Mesodermal cell (in vitro differentiated cells): ENCODE measurements around the gene GPR82.

Experiments used
- H3K27ac ChIP-seq: 2 replicates; pipeline ENCODE4 v1.7.0; 2013; ENCODE audit warnings: mild to moderate bottlenecking, low read depth, low read length, moderate library complexity; ENCODE audit not compliant: severe bottlenecking
- H3K36me3 ChIP-seq: 2 replicates; pipeline ENCODE4 v1.7.1; 2013; ENCODE audit warnings: mild to moderate bottlenecking, low read length, moderate library complexity; ENCODE audit not compliant: control insufficient read depth, insufficient read depth
- H3K4me1 ChIP-seq: one replicate; pipeline ENCODE4 v1.7.1; 2013; ENCODE audit warnings: mild to moderate bottlenecking, low read length; ENCODE audit not compliant: insufficient read depth, control insufficient read depth, poor library complexity, severe bottlenecking
- H3K4me3 ChIP-seq: 2 replicates; pipeline ENCODE4 v1.7.0; 2013; ENCODE audit warnings: low read length, control low read depth, mild to moderate bottlenecking; ENCODE audit not compliant: insufficient read depth, poor library complexity, severe bottlenecking; ENCODE audit errors: extremely low read depth
- H3K9me3 ChIP-seq: 2 replicates; pipeline ENCODE4 v1.7.1; 2013; ENCODE audit warnings: mild to moderate bottlenecking, low read length, moderate library complexity; ENCODE audit not compliant: control insufficient read depth
- WGBS, 2 experiments: methylation state at CpG; one replicate each; pipeline ENCODE4 v1.1.5; 2013; ENCODE audit warnings: missing lambda C conversion rate in 2 of 2; ENCODE audit not compliant: insufficient coverage in 2 of 2; 5-methylcytosine and 5-hydroxymethylcytosine counted together

The GPR82 gene

GRCh38 chrX:41739871-41740270 lies 15.9 kb downstream of the GPR82 start:
- Histone ChIP-seq H3K27ac (no peak overlapping the region), H3K4me3 (no peak overlapping the region), H3K9me3 (no peaks in the 10 kb centered on the region), H3K36me3 (peaks cover 12% of the 10 kb centered on the region), H3K4me1 (no peaks in the 10 kb centered on the region)
- WGBS, 2 experiments: no CpG with 5 or more reads among the region's 1 CpG

DNA sequence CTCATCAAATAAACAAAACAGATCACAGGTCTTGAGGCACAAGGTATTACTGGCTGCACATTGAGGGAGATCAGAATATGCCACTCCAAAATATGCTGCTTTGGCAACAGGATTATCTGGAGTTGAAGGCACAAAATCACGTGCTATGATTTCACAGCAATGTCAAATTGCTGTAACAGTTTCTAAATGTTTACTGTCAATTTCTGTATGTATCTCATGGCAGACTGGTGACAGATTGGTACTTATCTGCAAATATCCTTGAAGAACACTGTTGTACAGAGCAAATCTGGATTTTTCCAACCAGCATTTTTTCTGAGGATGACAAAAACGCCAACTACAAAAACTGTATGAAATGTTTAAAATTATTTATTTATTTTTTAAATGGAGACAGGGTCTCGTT lies 26.7 kb downstream of the GPR82 start:
- 100% methylated on average over 1 of the region's 3 CpGs; no CpG with 5 or more reads in 1 of the 2 experiments for WGBS, 2 experiments
- Histone ChIP-seq H3K9me3 (no peaks in the 10 kb centered on the region), H3K36me3 (peaks cover 3% of the 10 kb centered on the region), H3K4me3 (no peak overlapping the region), H3K4me1 (no peaks in the 10 kb centered on the region), H3K27ac (no peak overlapping the region)

DNA sequence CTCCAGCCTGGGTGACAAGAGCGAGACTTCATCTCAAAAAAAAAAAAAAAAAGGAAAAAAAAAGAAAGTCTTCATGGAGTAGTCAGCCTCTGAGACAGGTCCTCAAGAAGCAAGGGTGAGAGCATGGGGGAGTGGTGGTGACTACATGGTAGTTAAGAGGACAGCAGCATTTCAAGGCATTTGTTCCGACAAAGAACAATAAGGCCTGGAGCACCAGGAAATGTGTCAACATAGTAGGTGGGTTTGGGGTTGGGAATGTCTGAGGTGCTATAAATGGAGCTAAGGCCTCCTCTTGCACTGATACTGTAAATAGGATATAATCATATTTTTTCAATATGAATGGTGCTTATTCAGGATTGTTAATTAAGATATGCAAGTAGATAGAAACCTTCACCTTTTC lies 34.4 kb downstream of the GPR82 start:
- H3K27ac ChIP-seq: no peak overlapping the region
- H3K4me3 ChIP-seq: no peak overlapping the region
- H3K9me3 ChIP-seq: no peaks in the 10 kb centered on the region
- WGBS, 2 experiments: 83% methylated on average over 1 of the region's 2 CpGs; no CpG with 5 or more reads in 1 of the 2 experiments
- no peaks in the 10 kb centered on the region for H3K4me1 ChIP-seq
- peaks cover 3% of the 10 kb centered on the region for H3K36me3 ChIP-seq

GRCh38 chrX:41759817-41760216 lies 35.8 kb downstream of the GPR82 start:
- Histone ChIP-seq H3K27ac (no peak overlapping the region), H3K4me3 (no peak overlapping the region)
- no CpG with 5 or more reads among the region's 3 CpGs for WGBS, 2 experiments

GRCh38 chrX:41761169-41761568 lies 37.2 kb downstream of the GPR82 start:
- WGBS, 2 experiments: no CpG with 5 or more reads among the region's 3 CpGs
- no peaks in the 10 kb centered on the region for H3K4me1 ChIP-seq
- H3K36me3 ChIP-seq: no peaks in the 10 kb centered on the region
- H3K9me3 ChIP-seq: no peaks in the 10 kb centered on the region
- H3K4me3 ChIP-seq: no peak overlapping the region
- H3K27ac ChIP-seq: no peak overlapping the region

More at GRCh38 chrX:41759817-41760216, 35.8 kb downstream of the GPR82 start:
- no peaks in the 10 kb centered on the region for H3K36me3 ChIP-seq
- H3K9me3 ChIP-seq: no peaks in the 10 kb centered on the region
- no peaks in the 10 kb centered on the region for H3K4me1 ChIP-seq

DNA sequence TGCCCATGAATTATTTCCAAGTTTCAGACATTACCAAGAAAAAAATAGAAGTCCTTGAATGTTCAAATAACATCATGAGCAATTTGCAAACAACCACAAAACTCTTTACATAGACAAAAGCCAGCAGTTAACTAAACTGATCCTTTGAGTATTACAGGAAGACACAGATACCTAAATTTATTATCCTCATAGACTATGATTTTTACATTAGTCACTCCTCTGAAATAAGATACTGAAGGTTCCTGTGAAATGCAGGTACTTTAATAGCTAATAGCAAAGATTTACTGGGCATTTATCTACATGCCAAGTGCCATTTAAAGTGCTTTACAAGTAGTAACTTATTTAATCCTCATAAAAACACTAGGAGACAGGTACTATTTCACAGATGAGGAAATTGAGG lies 37.7 kb downstream of the GPR82 start:
- Histone ChIP-seq H3K36me3 (no peaks in the 10 kb centered on the region), H3K4me3 (no peak overlapping the region), H3K4me1 (no peaks in the 10 kb centered on the region), H3K9me3 (no peaks in the 10 kb centered on the region), H3K27ac (no peak overlapping the region)

- no peaks in the 10 kb centered on the region for H3K4me1 ChIP-seq
- H3K27ac ChIP-seq: no peak overlapping the region
- H3K4me3 ChIP-seq: no peak overlapping the region
- no CpG with 5 or more reads among the region's 1 CpG for WGBS, 2 experiments
- no peaks in the 10 kb centered on the region for H3K9me3 ChIP-seq
- H3K36me3 ChIP-seq: no peaks in the 10 kb centered on the region
Measured at GRCh38 chrX:41779030-41779564, 55.1 kb downstream of the GPR82 start.
